Lung (tissue), 12 donors: ENCODE measurements around the gene ATF3. TPM values are rescaled to one million over a fixed set of nuclear protein-coding genes. Genes with fewer than 3 reads are reported as not detected.

ENCODE experiments used
- ATAC-seq: fragments of 200-7000 bp; cut with Tn5 transposase; one replicate; pipeline ENCODE4 v1.9.1; 2020; ENCODE audit warnings: moderate number of reproducible peaks; ENCODE audit not compliant: insufficient read depth, low FRiP score
- DNase-seq, 3 donors: peaks; one replicate each; pipeline ENCODE4 v3.0.0-alpha.2; 2013 to 2017
- H3K27ac ChIP-seq, 2 donors: one replicate each; pipeline ENCODE4 v1.5.1; 2013; ENCODE audit warnings: mild to moderate bottlenecking in 2 of 2, moderate library complexity in 2 of 2, control low read depth in 1 of 2, inconsistent platforms in 1 of 2, low read depth in 1 of 2, low read length in 1 of 2
- H3K27me3 ChIP-seq, 3 donors: one replicate each; pipeline ENCODE4 v1.5.1; 2013; ENCODE audit warnings: low read length in 2 of 3; ENCODE audit not compliant: control insufficient read depth in 3 of 3, insufficient read depth in 3 of 3
- H3K36me3 ChIP-seq, 4 donors: one replicate each; pipeline ENCODE4 v1.5.1; 2013; ENCODE audit warnings: low read length in 4 of 4, mild to moderate bottlenecking in 1 of 4, moderate library complexity in 1 of 4; ENCODE audit not compliant: control insufficient read depth in 4 of 4, insufficient read depth in 4 of 4
- H3K4me1 ChIP-seq, 5 donors: one replicate each; pipeline ENCODE4 v1.5.1; 2013; ENCODE audit warnings: low read length in 5 of 5, mild to moderate bottlenecking in 2 of 5, moderate library complexity in 1 of 5; ENCODE audit not compliant: control insufficient read depth in 5 of 5, insufficient read depth in 5 of 5
- H3K4me3 ChIP-seq: one replicate; pipeline ENCODE4 v1.5.1; 2013; ENCODE audit warnings: mild to moderate bottlenecking, control low read depth, moderate library complexity
- H3K9ac ChIP-seq, 2 donors: one replicate each; pipeline ENCODE4 v1.5.1; 2013; ENCODE audit warnings: low read length in 2 of 2, control low read depth in 1 of 2; ENCODE audit not compliant: insufficient read depth in 1 of 2
- H3K9me3 ChIP-seq, 4 donors: one replicate each; pipeline ENCODE4 v1.5.1; 2013; ENCODE audit warnings: low read length in 3 of 4, mild to moderate bottlenecking in 1 of 4, moderate library complexity in 1 of 4; ENCODE audit not compliant: control insufficient read depth in 4 of 4, insufficient read depth in 3 of 4
- CTCF ChIP-seq: IDR thresholded peaks from 2 replicates; pipeline ENCODE4 v1.5.1; 2012; ENCODE audit warnings: mild to moderate bottlenecking; ENCODE audit errors: control extremely low read depth, extremely low read depth
- WGBS, 2 donors: extraction: QIAGEN DNeasy Blood & Tissue Kit; methylation state at CpG; one replicate each; pipeline ENCODE4 v1.1.7; 2013; 5-methylcytosine and 5-hydroxymethylcytosine counted together
- polyA plus RNA-seq, 2 donors: library from polyadenylated mRNA; stranded (reverse); fragments of 200-250 nt; gene quantifications; one replicate each; pipeline ENCODE4 v1.2.1, GENCODE V29; 2013
- total RNA-seq, 2 donors: library from RNA; depleted of rRNA in 1 of 2; stranded (reverse); fragments of >200 nt in 1 of 2; gene quantifications; one replicate each; pipeline ENCODE4 v1.2.1, GENCODE V29; 2014 to 2021
- donor health status: control.
- donor health status: control.
- donor health status: Bipolar disorder and iron deficiency.
- donor health status: healthy.
- donor health status: DM: yes; HTN: yes; CAD: no.

Gene ATF3
- total and polyA plus RNA-seq, 4 donors, result 15.9 to 44.1 (median 24.4) TPM

GRCh38 chr1:212609701-212610574 lies 1.4 kb downstream of the ATF3 start:
- Histone ChIP-seq H3K4me1 (peaks cover 11 to 41% (median 18%) of the 10 kb centered on the region in 5 donors), H3K4me3 (peak overlapping the region; percentile 74), H3K27ac (peak overlapping the region; percentile 99), H3K27me3 (peaks cover 0 to 35% (median 33%) of the 10 kb centered on the region in 3 donors), H3K36me3 (peaks cover 0 to 3% (median under 1%) of the 10 kb centered on the region in 4 donors), H3K9ac (peak overlapping the region in 1 of 2 donors; percentile 67), H3K9me3 (no peaks in the 10 kb centered on the region)
- ATAC-seq (no peak), DNase-seq (peak in 1 of 3 donors; percentile 67)
- 26% methylated on average over 20 of the region's 20 CpGs for WGBS, 2 donors
- TF ChIP-seq CTCF, result no peak

DNA sequence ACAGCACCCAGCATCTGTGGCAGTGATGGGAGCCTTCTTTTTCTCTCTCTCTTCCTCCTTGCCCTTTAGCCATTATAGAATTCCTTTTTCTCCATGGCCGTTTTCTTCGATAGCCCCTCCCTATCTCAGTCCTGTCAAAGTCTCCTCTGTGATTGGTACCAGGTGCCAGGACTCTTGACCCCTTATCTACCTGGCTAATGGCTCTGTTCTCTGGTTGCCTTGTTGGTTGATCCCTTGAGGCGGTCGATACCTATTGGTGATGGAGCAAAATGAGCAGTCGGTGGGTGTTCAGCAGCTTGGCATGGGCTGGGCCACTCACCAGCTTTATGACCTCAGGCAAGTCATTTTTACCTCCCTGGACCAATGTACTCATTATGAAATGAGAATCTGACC lies 2.0 kb downstream of the ATF3 start:
- no peak overlapping the region for H3K9ac ChIP-seq
- H3K27ac ChIP-seq, result no peak overlapping the region
- DNase-seq (no peak), ATAC-seq (no peak)
- H3K4me1 ChIP-seq, result peaks cover 11 to 41% (median 18%) of the 10 kb centered on the region in 5 donors
- TF ChIP-seq CTCF, result no peak
- no peaks in the 10 kb centered on the region for H3K9me3 ChIP-seq
- H3K27me3 ChIP-seq, result peaks cover 0 to 29% (median 27%) of the 10 kb centered on the region in 3 donors
- peaks cover 0 to 8% (median 4%) of the 10 kb centered on the region in 4 donors for H3K36me3 ChIP-seq
- H3K4me3 ChIP-seq, result no peak overlapping the region
- WGBS, 2 donors, result 93 to 95% methylated on average over 5 of the region's 5 CpGs

GRCh38 chr1:212611000-212611948 lies 2.7 kb downstream of the ATF3 start:
- no peak for DNase-seq
- Histone ChIP-seq H3K27me3 (peaks cover 0 to 23% (median 20%) of the 10 kb centered on the region in 3 donors), H3K9ac (no peak overlapping the region), H3K4me1 (peaks cover 11 to 35% (median 14%) of the 10 kb centered on the region in 5 donors), H3K4me3 (no peak overlapping the region), H3K36me3 (peaks cover 0 to 14% (median 6%) of the 10 kb centered on the region in 4 donors), H3K27ac (no peak overlapping the region), H3K9me3 (no peaks in the 10 kb centered on the region)
- ATAC-seq, result no peak
- TF ChIP-seq CTCF, result no peak
- WGBS, 2 donors, result 79 to 94% methylated on average over 2 of the region's 2 CpGs
